Activated naive CD4-positive, alpha-beta T cell treated with anti-CD3 and anti-CD28 coated beads, Interleukin-2, amount 50 U/mL, for 72 hours (primary cell): ENCODE results near the gene RASSF3. TPM values are rescaled to one million over a fixed set of nuclear protein-coding genes. Genes with fewer than 3 reads are reported as not detected.
"Not testable (repeated sequence)": the region's sequence is repeated elsewhere in the genome, so short reads cannot be mapped to it uniquely, and the experiment has no call there.

Experiments used
- ATAC-seq, 2 donors: fragments of 150-1000 bp; cut with Tn5 transposase; 2 replicates each; pipeline ENCODE4 v1.10.0; 2021; ENCODE audit warnings: mild to moderate bottlenecking in 2 of 2, moderate library complexity in 2 of 2
- DNase-seq, 2 donors: peaks; one replicate each; pipeline ENCODE4 v3.0.0; 2021 to 2022; ENCODE audit warnings: low spot score in 2 of 2
- H3K27ac Mint-ChIP-seq, 2 donors: one replicate each; pipeline ENCODE4 v1.8.0; 2022; ENCODE audit warnings: mild to moderate bottlenecking in 2 of 2, mixed read lengths in 2 of 2
- H3K36me3 Mint-ChIP-seq, 2 donors: one replicate each; pipeline ENCODE4 v1.8.0; 2022; ENCODE audit warnings: mixed read lengths in 2 of 2
- H3K9me3 Mint-ChIP-seq, 2 donors: one replicate each; pipeline ENCODE4 v1.8.0; 2022; ENCODE audit warnings: mixed read lengths in 2 of 2
- total RNA-seq, 2 donors: library from RNA; stranded (reverse); gene quantifications; one replicate each; pipeline ENCODE4 v1.2.3, GENCODE V29; 2022

The RASSF3 gene
- total RNA-seq, 2 donors from 2014 or later, result 23.4 to 36.0 TPM

GRCh38 chr12:64649487-64649886 lies 39.2 kb downstream of the RASSF3 start:
- H3K27ac Mint-ChIP-seq, result peak overlapping the region in 1 of 2 donors; percentile 18
- ATAC-seq (no peak), DNase-seq (no peak)
- H3K36me3 Mint-ChIP-seq, result no peaks in the 10 kb centered on the region
- H3K9me3 Mint-ChIP-seq, result no peaks in the 10 kb centered on the region

GRCh38 chr12:64650762-64651161 lies 40.5 kb downstream of the RASSF3 start:
- H3K27ac Mint-ChIP-seq, result peak overlapping the region in 1 of 2 donors; percentile 74
- ATAC-seq (no peak), DNase-seq (no peak)
- no peaks in the 10 kb centered on the region for H3K9me3 Mint-ChIP-seq
- H3K36me3 Mint-ChIP-seq, result no peaks in the 10 kb centered on the region

- Mint-ChIP-seq H3K36me3 (peaks cover 0 to 6% of the 10 kb centered on the region in 2 donors), H3K9me3 (no peaks in the 10 kb centered on the region), H3K27ac (peak overlapping the region in 1 of 2 donors; percentile 30)
- DNase-seq (no peak), ATAC-seq (no peak)
Measured at GRCh38 chr12:64652346-64652745, 42.1 kb downstream of the RASSF3 start.

GRCh38 chr12:64653123-64653522 lies 42.8 kb downstream of the RASSF3 start:
- Mint-ChIP-seq H3K36me3 (peaks cover 2 to 12% of the 10 kb centered on the region in 2 donors), H3K27ac (no peak overlapping the region), H3K9me3 (no peaks in the 10 kb centered on the region)
- ATAC-seq (no peak), DNase-seq (no peak)

GRCh38 chr12:64653907-64654306 lies 43.6 kb downstream of the RASSF3 start:
- H3K27ac Mint-ChIP-seq, H3K9me3 Mint-ChIP-seq, DNase-seq: not testable (repeated sequence)
- peak; percentile 13 to 32 for ATAC-seq
- peaks cover 9 to 19% of the 10 kb centered on the region in 2 donors for H3K36me3 Mint-ChIP-seq

- DNase-seq, result no peak
- Mint-ChIP-seq H3K36me3 (peaks cover 9 to 19% of the 10 kb centered on the region in 2 donors), H3K27ac (peak overlapping the region in 1 of 2 donors; percentile 82), H3K9me3 (no peaks in the 10 kb centered on the region)
- no peak for ATAC-seq
Measured at GRCh38 chr12:64655141-64655540, 44.8 kb downstream of the RASSF3 start.

- no peak for ATAC-seq
- Mint-ChIP-seq H3K27ac (peak overlapping the region in 1 of 2 donors; percentile 72), H3K9me3 (no peaks in the 10 kb centered on the region), H3K36me3 (peaks cover 9 to 19% of the 10 kb centered on the region in 2 donors)
- no peak for DNase-seq
Measured at GRCh38 chr12:64656429-64656828, 46.1 kb downstream of the RASSF3 start.

GRCh38 chr12:64658892-64659481 lies 48.7 kb downstream of the RASSF3 start:
- peaks cover 9 to 19% of the 10 kb centered on the region in 2 donors for H3K36me3 Mint-ChIP-seq
- no peaks in the 10 kb centered on the region for H3K9me3 Mint-ChIP-seq
- H3K27ac Mint-ChIP-seq, result peak overlapping the region; percentile 72 to 86
- ATAC-seq (no peak), DNase-seq (no peak)

- peak overlapping the region; percentile 20 to 27 for H3K27ac Mint-ChIP-seq
- DNase-seq (no peak), ATAC-seq (peak; percentile 66)
- peaks cover 9 to 19% of the 10 kb centered on the region in 2 donors for H3K36me3 Mint-ChIP-seq
- H3K9me3 Mint-ChIP-seq, result no peaks in the 10 kb centered on the region
Measured at GRCh38 chr12:64660237-64661018, 50.1 kb downstream of the RASSF3 start.

- Mint-ChIP-seq H3K9me3 (no peaks in the 10 kb centered on the region), H3K27ac (no peak overlapping the region), H3K36me3 (peaks cover 8 to 9% of the 10 kb centered on the region in 2 donors)
- ATAC-seq, result no peak
- DNase-seq, result no peak
Measured at GRCh38 chr12:64663015-64663414, 52.7 kb downstream of the RASSF3 start.

- ATAC-seq (peak; percentile 24 to 36), DNase-seq (no peak)
- H3K36me3 Mint-ChIP-seq, result no peaks in the 10 kb centered on the region
- no peaks in the 10 kb centered on the region for H3K9me3 Mint-ChIP-seq
- peak overlapping the region; percentile 80 to 84 for H3K27ac Mint-ChIP-seq
Measured at GRCh38 chr12:64665514-64665913, 55.2 kb downstream of the RASSF3 start.

- ATAC-seq (no peak), DNase-seq (no peak)
- Mint-ChIP-seq H3K9me3 (no peaks in the 10 kb centered on the region), H3K36me3 (no peaks in the 10 kb centered on the region), H3K27ac (peak overlapping the region; percentile 84 to 89)
Measured at GRCh38 chr12:64666054-64666914, 56.0 kb downstream of the RASSF3 start.

- peak overlapping the region in 1 of 2 donors; percentile 84 for H3K27ac Mint-ChIP-seq
- DNase-seq (no peak), ATAC-seq (no peak)
- no peaks in the 10 kb centered on the region for H3K36me3 Mint-ChIP-seq
- no peaks in the 10 kb centered on the region for H3K9me3 Mint-ChIP-seq
Measured at GRCh38 chr12:64667793-64668192, 57.5 kb downstream of the RASSF3 start.

GRCh38 chr12:64669270-64669842 lies 59.1 kb downstream of the RASSF3 start:
- H3K27ac Mint-ChIP-seq, result peak overlapping the region; percentile 84 to 96
- no peaks in the 10 kb centered on the region for H3K9me3 Mint-ChIP-seq
- peak; percentile 85 for ATAC-seq
- no peak for DNase-seq
- H3K36me3 Mint-ChIP-seq, result no peaks in the 10 kb centered on the region

- no peak for DNase-seq
- no peaks in the 10 kb centered on the region for H3K9me3 Mint-ChIP-seq
- no peaks in the 10 kb centered on the region for H3K36me3 Mint-ChIP-seq
- ATAC-seq, result no peak
- H3K27ac Mint-ChIP-seq, result peak overlapping the region; percentile 84
Measured at GRCh38 chr12:64670019-64670418, 59.7 kb downstream of the RASSF3 start.

GRCh38 chr12:64670919-64671639 lies 60.8 kb downstream of the RASSF3 start:
- no peaks in the 10 kb centered on the region for H3K36me3 Mint-ChIP-seq
- ATAC-seq (peak; percentile 53 to 70), DNase-seq (no peak)
- H3K27ac Mint-ChIP-seq, result peak overlapping the region; percentile 75 to 84
- no peaks in the 10 kb centered on the region for H3K9me3 Mint-ChIP-seq
